LNCAP (cell line): Measurements from ENCODE around the gene SPIB.

ENCODE experiments used
- CTCF ChIP-seq: fragments of 450-650 bp; IDR thresholded peaks from 2 replicates; pipeline ENCODE4 v1.5.1; 2017; ENCODE audit warnings: mild to moderate bottlenecking

Gene SPIB

GRCh38 chr19:50433201-50434180, 14.8 kb downstream of the SPIB start:
- TF ChIP-seq CTCF, result no peak

GRCh38 chr19:50434525-50434924, 15.8 kb downstream of the SPIB start:
- TF ChIP-seq CTCF, result no peak

- TF ChIP-seq CTCF, result no peak
These were observed 16.5 kb downstream of the SPIB start for GRCh38 chr19:50435221-50435620.

- no peak for TF ChIP-seq CTCF
These were observed 16.9 kb downstream of the SPIB start for GRCh38 chr19:50435627-50436026.

- no peak for TF ChIP-seq CTCF
These were observed 19.2 kb downstream of the SPIB start for GRCh38 chr19:50437862-50438449.

GRCh38 chr19:50444059-50444458, 25.3 kb downstream of the SPIB start:
- no peak for TF ChIP-seq CTCF

- no peak for TF ChIP-seq CTCF
These were observed 28.3 kb downstream of the SPIB start for GRCh38 chr19:50447053-50447452.
